Stimulated activated naive B cell treated with anti-CD40 and anti-IgM and Interleukin-4, amounts not matched to agents 10 μg/mL and 1 μg/mL and 100 μg/mL, for 72 hours (primary cell): Measurements from ENCODE around the gene OLFML1.

Experiments
- ATAC-seq, 2 donors: fragments of 150-1000 bp; cut with Tn5 transposase; replicated peaks; 2 replicates each; pipeline ENCODE4 v1.10.0; 2021; ENCODE audit warnings: moderate library complexity in 1 of 2
- DNase-seq: peaks from one replicate; pipeline ENCODE4 v3.0.0; 2021
- H3K27ac Mint-ChIP-seq: one replicate; pipeline ENCODE4 v1.8.0; 2022; ENCODE audit warnings: mild to moderate bottlenecking, mixed read lengths
- H3K27me3 Mint-ChIP-seq, 2 donors: one replicate each; pipeline ENCODE4 v1.8.0; 2022; ENCODE audit warnings: mixed read lengths in 2 of 2
- H3K36me3 Mint-ChIP-seq, 2 donors: one replicate each; pipeline ENCODE4 v1.8.0; 2022; ENCODE audit warnings: mixed read lengths in 2 of 2, mild to moderate bottlenecking in 1 of 2
- H3K4me1 Mint-ChIP-seq, 2 donors: one replicate each; pipeline ENCODE4 v1.8.0; 2022; ENCODE audit warnings: mixed read lengths in 2 of 2, mild to moderate bottlenecking in 1 of 2
- H3K4me3 Mint-ChIP-seq, 2 donors: one replicate each; pipeline ENCODE4 v1.8.0; 2022; ENCODE audit warnings: mild to moderate bottlenecking in 2 of 2, mixed read lengths in 2 of 2, moderate library complexity in 1 of 2
- H3K9me3 Mint-ChIP-seq, 2 donors: one replicate each; pipeline ENCODE4 v1.8.0; 2022; ENCODE audit warnings: mixed read lengths in 2 of 2, mild to moderate bottlenecking in 1 of 2

OLFML1 gene

DNA sequence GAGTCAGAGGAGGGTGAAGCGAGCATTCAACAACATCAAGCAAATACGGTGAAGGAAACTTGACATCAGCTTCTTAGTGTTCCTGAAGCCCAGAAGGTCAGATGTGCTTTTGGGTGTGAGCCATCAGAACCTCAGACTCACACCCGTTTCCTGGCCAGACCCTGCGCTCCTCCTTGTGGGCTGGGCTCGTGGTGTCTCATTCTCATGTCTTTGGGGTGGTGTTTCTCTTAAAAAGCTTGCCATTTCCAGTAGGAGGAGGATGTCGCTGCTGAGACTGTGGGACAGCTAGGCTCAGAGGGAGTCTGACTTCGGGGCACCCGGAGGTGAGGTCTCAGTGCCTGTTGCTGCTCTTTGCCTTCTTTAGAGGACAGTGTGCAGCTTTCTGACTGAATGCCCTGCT is 52.7 kb downstream of the OLFML1 start:
- Mint-ChIP-seq H3K27ac (no peak overlapping the region), H3K4me3 (no peak overlapping the region), H3K9me3 (peaks cover 3 to 4% of the 10 kb centered on the region in 2 donors), H3K27me3 (peaks cover 4 to 6% of the 10 kb centered on the region in 2 donors), H3K36me3 (peaks cover 31 to 49% of the 10 kb centered on the region in 2 donors), H3K4me1 (peaks cover 56 to 69% of the 10 kb centered on the region in 2 donors)
- DNase-seq: no peak
- no peak for ATAC-seq

DNA sequence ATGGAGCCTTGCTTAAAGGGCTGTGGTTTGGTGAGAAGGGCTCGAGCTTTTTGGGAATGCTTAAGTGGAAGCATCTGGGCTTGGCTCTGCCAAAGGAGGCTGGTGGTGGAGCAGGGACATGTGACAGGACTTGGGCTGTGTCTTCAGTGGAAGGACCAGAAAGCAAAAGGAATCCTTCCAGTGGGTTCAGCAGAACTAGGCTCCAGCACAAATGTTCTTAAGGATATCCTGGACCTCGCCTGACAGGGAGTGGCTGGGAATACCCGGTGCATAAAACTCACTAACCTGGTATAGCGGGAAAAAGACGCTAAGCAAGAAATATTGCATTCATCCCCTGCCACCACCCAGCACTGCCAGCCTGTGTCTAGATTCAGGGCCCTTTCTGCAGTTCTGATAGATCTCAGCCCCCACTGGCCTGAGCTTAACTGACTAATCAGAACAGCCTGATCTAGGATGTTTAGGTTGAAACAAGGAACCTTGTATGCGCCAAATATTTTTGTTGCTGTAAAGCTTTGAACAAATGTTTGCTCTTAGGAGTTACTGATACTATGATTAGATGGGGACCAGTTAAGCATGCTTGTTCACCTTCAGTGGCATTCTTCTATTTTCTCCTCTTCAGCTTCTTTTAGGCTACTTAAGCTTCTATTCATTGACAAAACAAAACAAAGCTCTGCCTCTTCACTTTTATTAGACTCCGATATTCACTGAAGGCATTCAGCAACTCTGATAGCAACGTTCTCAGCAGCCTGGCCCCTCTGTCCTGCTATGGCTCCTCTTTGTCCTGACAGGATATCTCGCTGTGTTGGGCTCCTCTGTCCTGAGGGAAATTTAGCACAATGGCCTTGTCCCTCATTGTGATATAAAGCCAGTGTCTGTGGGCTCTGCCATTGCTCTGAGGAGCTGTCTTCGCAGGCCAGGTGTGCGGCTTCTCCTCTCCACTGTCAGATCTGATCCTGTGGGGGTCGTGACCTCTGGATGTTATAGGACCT is 53.5 kb downstream of the OLFML1 start:
- H3K9me3 Mint-ChIP-seq: peaks cover 3 to 4% of the 10 kb centered on the region in 2 donors
- DNase-seq (no peak), ATAC-seq (no peak)
- H3K27ac Mint-ChIP-seq: peak overlapping the region; percentile 38
- peaks cover 53 to 66% of the 10 kb centered on the region in 2 donors for H3K4me1 Mint-ChIP-seq
- peaks cover 4 to 6% of the 10 kb centered on the region in 2 donors for H3K27me3 Mint-ChIP-seq
- no peak overlapping the region for H3K4me3 Mint-ChIP-seq
- peaks cover 31 to 55% of the 10 kb centered on the region in 2 donors for H3K36me3 Mint-ChIP-seq

DNA sequence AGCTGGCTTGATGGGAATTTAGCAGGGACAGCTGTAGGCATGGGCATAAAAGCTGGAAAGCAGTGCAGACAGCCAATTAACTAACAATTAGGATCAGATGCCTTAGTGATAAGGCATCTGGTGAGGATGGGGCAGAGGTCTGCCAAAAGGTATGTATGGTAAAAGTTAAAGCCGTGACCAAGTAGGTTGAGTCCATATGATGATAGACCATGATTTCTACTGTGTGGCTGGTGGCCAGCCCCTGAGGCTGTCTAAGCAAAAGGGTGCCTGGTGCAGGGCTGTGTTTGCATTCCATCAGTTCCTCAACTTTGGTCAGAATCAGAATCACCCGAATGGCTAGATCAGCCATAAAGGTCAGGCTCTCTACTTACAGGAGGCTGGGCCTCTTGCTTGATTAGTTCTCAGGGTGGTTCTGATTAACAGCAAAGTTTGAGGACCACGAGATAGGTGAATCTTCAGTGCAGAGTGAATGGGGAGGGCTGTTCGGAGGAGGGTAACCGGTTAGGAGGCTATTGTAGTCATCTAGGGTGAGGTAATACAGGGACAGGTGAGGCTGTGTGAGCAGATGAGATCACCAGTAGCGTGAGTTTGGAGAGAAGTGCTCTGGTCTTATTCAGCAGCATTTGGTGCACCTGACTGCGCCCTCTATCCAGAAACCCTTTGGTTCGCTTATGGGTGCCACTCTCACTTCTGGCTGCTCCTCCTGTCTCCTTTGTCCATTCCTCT is 55.7 kb downstream of the OLFML1 start:
- no peaks in the 10 kb centered on the region for H3K9me3 Mint-ChIP-seq
- no peak for ATAC-seq
- H3K27me3 Mint-ChIP-seq: peaks cover 4 to 6% of the 10 kb centered on the region in 2 donors
- H3K4me1 Mint-ChIP-seq: peaks cover 41 to 55% of the 10 kb centered on the region in 2 donors
- peaks cover 25 to 48% of the 10 kb centered on the region in 2 donors for H3K36me3 Mint-ChIP-seq
- H3K4me3 Mint-ChIP-seq: no peak overlapping the region
- H3K27ac Mint-ChIP-seq: no peak overlapping the region
- no peak for DNase-seq

DNA sequence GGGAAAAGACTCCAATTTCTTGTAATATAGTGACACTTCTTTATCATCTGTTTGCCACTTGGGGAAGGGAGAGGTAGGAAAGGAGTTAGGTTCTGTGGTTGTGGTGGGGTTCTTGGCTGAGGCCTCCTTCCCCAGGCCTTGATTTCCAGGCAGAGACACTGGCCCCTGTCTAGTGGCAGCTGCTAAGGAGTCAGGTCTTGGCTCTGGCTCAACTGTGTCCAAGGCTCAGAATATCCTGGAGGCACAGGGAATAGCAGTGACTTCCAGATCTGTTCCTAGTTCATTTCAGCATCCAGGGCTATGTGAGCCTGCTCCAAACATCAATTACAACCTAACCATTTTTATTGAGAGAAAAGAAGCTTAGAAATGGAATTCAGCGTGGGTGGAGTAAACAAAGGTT is 58.0 kb downstream of the OLFML1 start:
- Mint-ChIP-seq H3K4me3 (no peak overlapping the region), H3K27ac (no peak overlapping the region), H3K27me3 (no peaks in the 10 kb centered on the region), H3K4me1 (peaks cover 43 to 48% of the 10 kb centered on the region in 2 donors), H3K36me3 (peaks cover 19 to 56% of the 10 kb centered on the region in 2 donors), H3K9me3 (no peaks in the 10 kb centered on the region)
- DNase-seq (no peak), ATAC-seq (no peak)

DNA sequence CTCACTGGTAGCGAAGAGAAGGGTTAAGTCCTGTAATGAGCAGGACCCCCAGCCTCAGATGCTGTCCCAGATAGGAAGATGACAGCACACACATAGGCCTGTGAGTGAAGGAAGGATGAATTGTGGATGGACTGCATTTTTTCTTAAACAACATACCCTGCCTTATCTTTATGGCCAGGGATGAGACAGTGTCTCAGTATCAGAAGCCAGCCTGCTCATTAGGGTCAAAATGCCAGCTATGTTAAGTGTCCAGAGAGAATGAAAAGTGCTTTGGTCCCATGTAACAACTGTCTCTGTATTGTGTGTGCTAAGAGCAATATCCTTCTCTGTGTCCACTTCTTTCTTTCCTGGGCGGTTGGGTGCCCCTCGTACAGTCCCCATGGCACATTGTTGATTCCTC is 58.7 kb downstream of the OLFML1 start:
- Mint-ChIP-seq H3K36me3 (peaks cover 20 to 61% of the 10 kb centered on the region in 2 donors), H3K9me3 (no peaks in the 10 kb centered on the region), H3K4me1 (peaks cover 48 to 53% of the 10 kb centered on the region in 2 donors), H3K4me3 (no peak overlapping the region), H3K27ac (no peak overlapping the region), H3K27me3 (no peaks in the 10 kb centered on the region)
- DNase-seq (no peak), ATAC-seq (no peak)

DNA sequence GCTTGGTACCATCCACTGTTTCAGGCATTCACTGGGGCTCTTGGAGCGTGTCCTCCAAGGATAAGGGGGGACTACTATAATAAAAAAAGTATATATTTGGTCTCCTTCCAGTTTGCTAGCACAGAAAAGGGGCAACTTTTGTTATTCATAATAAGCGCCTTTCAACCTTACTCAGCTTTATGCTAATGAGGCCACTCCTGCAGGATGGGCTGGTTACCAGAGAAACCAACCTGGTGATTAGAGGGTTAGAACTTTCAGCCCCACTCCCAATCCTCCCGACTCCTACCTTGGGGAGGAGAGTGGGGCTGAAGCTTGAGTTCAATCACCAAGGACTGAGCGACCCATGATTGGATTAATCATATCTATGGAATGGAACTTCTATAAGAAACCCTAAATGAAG is 60.3 kb downstream of the OLFML1 start:
- H3K9me3 Mint-ChIP-seq: no peaks in the 10 kb centered on the region
- DNase-seq: no peak
- no peaks in the 10 kb centered on the region for H3K27me3 Mint-ChIP-seq
- no peak overlapping the region for H3K4me3 Mint-ChIP-seq
- no peak overlapping the region for H3K27ac Mint-ChIP-seq
- H3K36me3 Mint-ChIP-seq: peaks cover 29 to 64% of the 10 kb centered on the region in 2 donors
- ATAC-seq: no peak
- H3K4me1 Mint-ChIP-seq: peaks cover 45 to 62% of the 10 kb centered on the region in 2 donors

DNA sequence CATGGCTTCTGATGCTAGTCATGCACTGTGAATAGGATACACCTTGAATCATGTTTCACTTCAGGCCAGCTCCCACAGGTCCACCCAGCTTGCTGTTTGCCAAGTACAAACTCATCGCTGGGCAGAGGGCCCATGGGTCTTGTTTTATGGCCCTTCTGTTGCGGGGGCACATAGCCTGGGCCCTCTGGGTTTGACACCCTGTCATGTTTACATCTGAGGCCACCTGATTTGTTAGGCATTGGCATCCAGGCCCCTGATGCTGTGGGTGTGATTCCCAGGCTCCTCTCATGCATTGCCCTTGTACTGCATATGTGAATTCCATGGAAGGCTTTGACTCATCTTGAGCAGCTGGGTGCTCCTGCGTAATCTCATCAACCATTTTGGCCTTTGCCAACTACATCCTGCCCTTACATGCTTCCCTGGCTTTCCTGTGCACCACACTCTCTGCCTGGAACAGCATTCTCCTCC is 61.1 kb downstream of the OLFML1 start:
- H3K27me3 Mint-ChIP-seq: no peaks in the 10 kb centered on the region
- H3K36me3 Mint-ChIP-seq: peaks cover 32 to 69% of the 10 kb centered on the region in 2 donors
- no peaks in the 10 kb centered on the region for H3K9me3 Mint-ChIP-seq
- H3K4me1 Mint-ChIP-seq: peaks cover 40 to 56% of the 10 kb centered on the region in 2 donors
- H3K4me3 Mint-ChIP-seq: no peak overlapping the region
- DNase-seq (no peak), ATAC-seq (no peak)
- no peak overlapping the region for H3K27ac Mint-ChIP-seq

DNA sequence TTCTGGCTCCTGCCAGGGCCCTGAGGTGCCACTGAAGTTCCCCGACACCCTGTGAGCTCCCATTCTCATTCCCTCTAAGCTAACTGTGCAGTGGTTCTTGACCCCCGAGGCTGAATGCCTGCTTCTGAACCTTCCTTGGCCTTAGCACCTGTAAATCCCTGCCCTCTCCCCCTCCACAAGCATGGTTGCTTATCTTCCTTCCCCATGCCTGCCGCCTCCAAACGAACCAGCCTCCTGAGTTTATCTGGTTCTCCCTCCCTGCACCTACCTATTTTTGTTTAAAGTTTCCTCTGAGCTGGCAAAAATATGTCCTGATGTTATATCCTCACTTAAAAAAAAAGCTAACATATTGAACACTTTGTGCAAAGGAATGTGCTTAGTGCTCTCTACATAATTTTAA is 62.4 kb downstream of the OLFML1 start:
- Mint-ChIP-seq H3K9me3 (no peaks in the 10 kb centered on the region), H3K27ac (no peak overlapping the region), H3K4me1 (peaks cover 39 to 52% of the 10 kb centered on the region in 2 donors), H3K36me3 (peaks cover 35 to 77% of the 10 kb centered on the region in 2 donors), H3K4me3 (no peak overlapping the region), H3K27me3 (no peaks in the 10 kb centered on the region)
- DNase-seq (no peak), ATAC-seq (no peak)

DNA sequence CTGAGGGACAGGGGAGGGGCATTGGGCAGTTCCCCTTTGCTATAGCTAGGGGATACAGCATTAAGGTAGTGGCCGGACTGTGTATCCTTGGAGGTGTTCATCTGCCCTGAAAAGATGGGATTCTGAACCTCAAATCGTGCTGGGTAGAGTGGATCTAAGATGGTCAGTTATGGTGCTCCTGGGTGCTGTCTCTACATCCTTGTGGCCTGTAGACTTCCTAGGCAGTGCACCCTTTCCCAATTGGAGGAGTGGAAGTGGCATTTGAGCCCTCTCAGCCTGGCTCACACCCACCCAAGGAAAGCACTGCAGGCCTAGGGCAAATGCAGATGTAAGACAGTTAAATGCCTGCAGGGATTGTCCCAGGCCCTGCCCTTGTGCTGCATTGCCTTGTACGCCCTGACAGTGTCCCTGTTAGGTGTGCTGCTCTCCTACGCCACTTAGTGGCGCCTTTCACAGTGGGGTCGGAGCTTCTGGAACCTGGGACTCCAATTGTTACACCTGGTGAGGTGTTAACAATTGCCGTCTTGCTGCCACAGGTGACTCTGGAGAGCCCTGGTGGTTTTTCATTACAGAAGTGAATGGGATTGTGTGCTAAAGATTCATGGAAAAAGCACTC is 63.5 kb downstream of the OLFML1 start:
- Mint-ChIP-seq H3K4me1 (peaks cover 36 to 48% of the 10 kb centered on the region in 2 donors), H3K4me3 (no peak overlapping the region), H3K27ac (no peak overlapping the region), H3K9me3 (no peaks in the 10 kb centered on the region), H3K27me3 (no peaks in the 10 kb centered on the region), H3K36me3 (peaks cover 38 to 73% of the 10 kb centered on the region in 2 donors)
- ATAC-seq (peak; percentile 94 to 95), DNase-seq (peak; percentile 29)

DNA sequence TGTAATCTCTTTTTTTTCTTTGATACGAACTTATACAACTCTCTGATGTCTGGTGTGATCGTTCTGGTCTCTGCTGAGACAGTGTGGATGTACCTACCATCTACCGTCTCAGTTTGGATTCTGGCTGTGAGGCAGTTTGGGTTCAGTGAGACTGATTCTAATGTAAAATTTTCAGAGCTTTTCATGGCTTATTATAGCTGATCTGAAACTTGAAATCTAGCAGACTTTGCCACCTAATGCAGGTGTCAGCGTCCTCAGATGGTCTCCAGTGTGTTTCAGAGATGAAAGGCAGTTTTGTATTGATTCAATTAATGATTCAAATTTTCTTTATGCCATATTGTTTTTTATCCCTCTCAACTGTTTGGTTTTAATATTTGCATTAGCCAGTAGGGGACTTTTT is 64.4 kb downstream of the OLFML1 start:
- Mint-ChIP-seq H3K36me3 (peaks cover 46 to 75% of the 10 kb centered on the region in 2 donors), H3K4me1 (peaks cover 38 to 46% of the 10 kb centered on the region in 2 donors), H3K9me3 (no peaks in the 10 kb centered on the region), H3K4me3 (no peak overlapping the region), H3K27ac (no peak overlapping the region), H3K27me3 (no peaks in the 10 kb centered on the region)
- DNase-seq (no peak), ATAC-seq (no peak)

DNA sequence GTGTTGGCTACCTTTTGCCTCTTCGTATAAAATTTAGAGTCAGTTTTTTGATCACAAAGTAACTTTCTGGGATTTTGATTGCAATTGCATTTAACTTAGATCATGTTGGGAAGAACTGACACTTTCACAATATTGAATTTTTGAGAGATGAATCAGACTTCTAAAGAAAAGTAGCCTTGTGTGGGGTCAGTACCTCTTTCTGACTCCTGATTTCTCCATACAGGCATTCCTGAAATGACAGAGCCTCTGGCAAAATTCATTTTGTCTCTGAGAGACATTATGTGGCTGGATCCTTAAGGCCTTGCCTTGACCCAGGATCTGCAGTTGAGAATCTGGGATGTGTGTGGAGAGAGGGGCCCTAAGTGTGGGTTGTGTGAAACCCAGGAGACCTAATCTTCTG is 66.3 kb downstream of the OLFML1 start:
- no peak for DNase-seq

DNA sequence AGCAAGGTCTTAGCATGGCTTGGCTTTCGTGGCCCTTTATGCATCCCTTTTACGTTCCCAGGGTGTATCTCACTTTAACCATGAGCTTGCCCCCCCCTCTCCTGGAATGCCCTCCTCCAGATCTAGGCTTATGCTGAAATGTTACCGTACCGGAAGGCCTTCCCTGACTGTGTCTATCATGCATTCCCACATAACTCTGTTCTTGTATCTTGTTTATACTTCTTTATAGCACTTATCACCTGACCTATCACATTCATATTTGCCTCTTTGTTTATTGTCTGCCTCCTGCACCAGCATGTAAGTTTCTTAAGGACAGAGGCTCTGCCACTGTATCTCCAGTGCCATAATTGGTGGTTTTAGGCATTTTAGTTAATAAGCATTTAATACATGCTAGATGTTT is 67.4 kb downstream of the OLFML1 start:
- H3K27ac Mint-ChIP-seq: no peak overlapping the region
- H3K4me3 Mint-ChIP-seq: no peak overlapping the region
- peaks cover 26 to 28% of the 10 kb centered on the region in 2 donors for H3K4me1 Mint-ChIP-seq
- no peak for ATAC-seq
- H3K36me3 Mint-ChIP-seq: peaks cover 52 to 81% of the 10 kb centered on the region in 2 donors
- no peak for DNase-seq
- no peaks in the 10 kb centered on the region for H3K9me3 Mint-ChIP-seq
- no peaks in the 10 kb centered on the region for H3K27me3 Mint-ChIP-seq

More for the DNA sequence above, 66.3 kb downstream of the OLFML1 start:
- peaks cover 54 to 81% of the 10 kb centered on the region in 2 donors for H3K36me3 Mint-ChIP-seq
- H3K9me3 Mint-ChIP-seq: no peaks in the 10 kb centered on the region
- H3K27ac Mint-ChIP-seq: no peak overlapping the region
- no peak for ATAC-seq
- H3K27me3 Mint-ChIP-seq: no peaks in the 10 kb centered on the region
- peaks cover 32 to 33% of the 10 kb centered on the region in 2 donors for H3K4me1 Mint-ChIP-seq
- H3K4me3 Mint-ChIP-seq: no peak overlapping the region

DNA sequence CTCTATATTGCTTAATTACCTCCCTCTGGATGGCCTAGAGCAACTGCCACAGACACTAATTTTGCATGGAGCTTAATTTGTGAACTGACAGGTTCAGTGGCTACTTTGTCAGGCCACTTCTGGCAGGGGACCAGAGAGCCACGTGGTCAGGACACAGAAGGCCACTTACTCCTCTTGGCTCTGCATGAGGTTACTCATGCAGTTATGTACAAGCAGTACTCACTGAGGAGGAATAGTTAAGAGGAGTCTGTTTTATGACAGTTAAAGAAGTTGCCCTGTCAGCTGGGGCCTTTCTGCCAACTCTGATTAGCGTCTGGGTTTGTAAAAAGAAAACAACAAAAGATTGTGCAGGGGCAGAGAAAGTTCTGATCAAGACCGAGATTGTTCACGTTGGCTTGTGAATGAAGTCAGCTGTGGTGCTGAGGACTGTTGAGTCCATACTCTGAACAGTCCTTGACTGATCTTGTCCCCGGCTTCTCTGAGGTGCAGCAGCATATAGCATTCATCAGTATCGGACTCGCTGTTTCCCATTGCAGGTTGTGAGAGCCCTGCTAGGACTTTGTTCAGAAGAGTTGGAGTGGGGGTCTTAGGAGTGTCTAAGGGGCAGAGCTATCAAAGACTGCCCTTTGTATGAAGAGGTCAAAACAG is 69.9 kb downstream of the OLFML1 start:
- Mint-ChIP-seq H3K27ac (no peak overlapping the region), H3K4me3 (no peak overlapping the region), H3K9me3 (no peaks in the 10 kb centered on the region), H3K4me1 (peaks cover 13 to 14% of the 10 kb centered on the region in 2 donors), H3K27me3 (no peaks in the 10 kb centered on the region), H3K36me3 (peaks cover 43 to 67% of the 10 kb centered on the region in 2 donors)
- no peak for DNase-seq
- ATAC-seq: no peak

DNA sequence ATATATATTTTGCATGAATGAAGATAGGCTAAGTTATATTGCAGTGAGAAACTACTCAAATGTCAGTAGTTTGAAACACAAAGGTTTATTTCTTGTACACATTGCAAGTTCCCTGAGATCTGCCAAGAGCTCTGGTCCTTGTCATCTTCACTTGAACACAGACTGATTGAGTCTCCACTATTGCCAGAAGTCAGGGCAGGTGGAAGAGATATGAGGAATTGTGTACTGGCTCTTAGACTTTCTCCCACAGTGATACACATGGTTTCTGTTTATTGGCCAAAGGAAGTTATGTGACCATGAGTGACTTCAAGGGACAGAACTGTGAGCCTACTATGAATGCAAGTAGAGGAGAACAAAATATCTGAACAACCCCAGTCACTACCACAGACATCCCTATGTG is 72.7 kb downstream of the OLFML1 start:
- peaks cover 7 to 10% of the 10 kb centered on the region in 2 donors for H3K4me1 Mint-ChIP-seq
- no peak overlapping the region for H3K4me3 Mint-ChIP-seq
- ATAC-seq (no peak), DNase-seq (no peak)
- peaks cover 27 to 51% of the 10 kb centered on the region in 2 donors for H3K36me3 Mint-ChIP-seq
- H3K27me3 Mint-ChIP-seq: no peaks in the 10 kb centered on the region
- no peak overlapping the region for H3K27ac Mint-ChIP-seq
- no peaks in the 10 kb centered on the region for H3K9me3 Mint-ChIP-seq
